Neural cell (in vitro differentiated cells): ENCODE results near the gene TYW1B.
"Not testable (repeated sequence)": the region's sequence is repeated elsewhere in the genome, so short reads cannot be mapped to it uniquely, and the experiment has no call there.

Experiments
- EP300 ChIP-seq: fragments of 450-650 bp; conservative IDR thresholded peaks from 2 replicates; pipeline ENCODE4 v1.6.1; 2014; ENCODE audit warnings: antibody characterized with exemption, mild to moderate bottlenecking, moderate library complexity; ENCODE audit not compliant: poor library complexity, severe bottlenecking
- MXI1 ChIP-seq: fragments of 450-650 bp; conservative IDR thresholded peaks from 2 replicates; pipeline ENCODE4 v1.6.1; 2014; ENCODE audit warnings: antibody characterized with exemption, mild to moderate bottlenecking; ENCODE audit not compliant: poor library complexity, severe bottlenecking
- POLR2AphosphoS5 ChIP-seq: IDR thresholded peaks from 2 replicates; pipeline ENCODE4 v1.6.1; 2012
- SMC3 ChIP-seq: fragments of 450-650 bp; conservative IDR thresholded peaks from 2 replicates; pipeline ENCODE4 v1.6.1; 2014; ENCODE audit warnings: antibody characterized with exemption, mild to moderate bottlenecking, moderate library complexity; ENCODE audit not compliant: poor library complexity
- TAF1 ChIP-seq: IDR thresholded peaks from 2 replicates; pipeline ENCODE4 v1.6.1; 2012; ENCODE audit warnings: low read depth
- TF ChIP-seq, protein P1 (sequence below): fragments of 450-650 bp; IDR thresholded peaks from 2 replicates; pipeline ENCODE4 v1.5.1; 2014; ENCODE audit warnings: antibody characterized with exemption, mild to moderate bottlenecking, moderate library complexity; ENCODE audit not compliant: poor library complexity, severe bottlenecking

DNA sequence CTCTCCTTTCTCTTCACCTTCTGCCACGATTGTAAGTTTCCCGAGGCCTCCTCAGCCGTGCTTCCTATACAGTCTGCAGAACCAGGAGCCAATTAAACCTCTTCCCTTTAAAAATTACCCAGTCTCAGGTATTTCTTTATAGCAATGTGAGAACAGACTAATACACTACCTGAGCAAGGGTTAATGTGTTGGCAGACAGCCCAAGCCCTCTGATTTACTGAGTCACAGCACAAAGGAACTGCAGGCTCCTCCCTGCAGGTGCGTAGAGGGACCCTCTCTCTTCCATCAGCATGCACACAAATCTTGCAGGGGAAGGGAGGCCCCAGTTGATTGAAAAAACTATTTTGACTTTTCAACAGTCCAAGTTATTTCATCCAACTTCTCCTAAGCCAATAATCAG is 271.3 kb downstream of the TYW1B start:
- TF ChIP-seq, protein P1, sequence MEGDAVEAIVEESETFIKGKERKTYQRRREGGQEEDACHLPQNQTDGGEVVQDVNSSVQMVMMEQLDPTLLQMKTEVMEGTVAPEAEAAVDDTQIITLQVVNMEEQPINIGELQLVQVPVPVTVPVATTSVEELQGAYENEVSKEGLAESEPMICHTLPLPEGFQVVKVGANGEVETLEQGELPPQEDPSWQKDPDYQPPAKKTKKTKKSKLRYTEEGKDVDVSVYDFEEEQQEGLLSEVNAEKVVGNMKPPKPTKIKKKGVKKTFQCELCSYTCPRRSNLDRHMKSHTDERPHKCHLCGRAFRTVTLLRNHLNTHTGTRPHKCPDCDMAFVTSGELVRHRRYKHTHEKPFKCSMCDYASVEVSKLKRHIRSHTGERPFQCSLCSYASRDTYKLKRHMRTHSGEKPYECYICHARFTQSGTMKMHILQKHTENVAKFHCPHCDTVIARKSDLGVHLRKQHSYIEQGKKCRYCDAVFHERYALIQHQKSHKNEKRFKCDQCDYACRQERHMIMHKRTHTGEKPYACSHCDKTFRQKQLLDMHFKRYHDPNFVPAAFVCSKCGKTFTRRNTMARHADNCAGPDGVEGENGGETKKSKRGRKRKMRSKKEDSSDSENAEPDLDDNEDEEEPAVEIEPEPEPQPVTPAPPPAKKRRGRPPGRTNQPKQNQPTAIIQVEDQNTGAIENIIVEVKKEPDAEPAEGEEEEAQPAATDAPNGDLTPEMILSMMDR = not testable (repeated sequence)
- TF ChIP-seq POLR2AphosphoS5, EP300, SMC3, MXI1, TAF1: not testable (repeated sequence)
